Neuronal stem cell (in vitro differentiated cells): Measurements from ENCODE around the gene ADCY6.

Experiments
- DNase-seq: peaks from one replicate; pipeline ENCODE4 v3.0.0-alpha.2; 2013; ENCODE audit warnings: low spot score
- H2AFZ ChIP-seq: one replicate; pipeline ENCODE4 v1.6.1; 2013; ENCODE audit warnings: mild to moderate bottlenecking, low read length, inconsistent platforms
- H2AK5ac ChIP-seq: 2 replicates; pipeline ENCODE4 v1.6.1; 2013; ENCODE audit warnings: low read depth, mild to moderate bottlenecking, inconsistent platforms, low read length, moderate library complexity, mixed read lengths
- H2BK120ac ChIP-seq: 2 replicates; pipeline ENCODE4 v1.6.1; 2013; ENCODE audit warnings: low read depth, mild to moderate bottlenecking, inconsistent platforms, low read length, moderate library complexity, mixed read lengths
- H2BK12ac ChIP-seq: one replicate; pipeline ENCODE4 v1.6.1; 2013; ENCODE audit warnings: low read length, inconsistent platforms
- H2BK15ac ChIP-seq: 2 replicates; pipeline ENCODE4 v1.6.1; 2013; ENCODE audit warnings: mild to moderate bottlenecking, low read length, inconsistent platforms, mixed read lengths
- H2BK5ac ChIP-seq: one replicate; pipeline ENCODE4 v1.6.1; 2013; ENCODE audit warnings: inconsistent platforms, mild to moderate bottlenecking, low read length, moderate library complexity
- H3K14ac ChIP-seq: one replicate; pipeline ENCODE4 v1.6.1; 2013; ENCODE audit warnings: low read length, inconsistent platforms
- H3K18ac ChIP-seq: 2 replicates; pipeline ENCODE4 v1.6.1; 2013; ENCODE audit warnings: low read length, inconsistent platforms
- H3K23ac ChIP-seq: 2 replicates; pipeline ENCODE4 v1.6.1; 2013; ENCODE audit warnings: low read depth, mild to moderate bottlenecking, mixed read lengths, low read length, inconsistent platforms; ENCODE audit not compliant: poor library complexity
- H3K27ac ChIP-seq: replicated peaks from 3 replicates; pipeline ENCODE4 v1.5.1; 2013; ENCODE audit warnings: low read length, inconsistent platforms
- H3K27me3 ChIP-seq, 3 experiments: 2 replicates each; pipeline ENCODE4 v1.6.1; 2013; ENCODE audit warnings: low read length in 3 of 3, mild to moderate bottlenecking in 2 of 3, inconsistent platforms in 1 of 3, low read depth in 1 of 3, mixed read lengths in 1 of 3, moderate library complexity in 1 of 3; ENCODE audit not compliant: control insufficient read depth in 3 of 3, insufficient read depth in 3 of 3
- H3K36me3 ChIP-seq, 2 donors: replicated peaks in 1 of 2; 2 replicates each; pipeline ENCODE4 v1.6.1; 2013; ENCODE audit warnings: low read length in 2 of 2; ENCODE audit not compliant: control insufficient read depth in 2 of 2, insufficient read depth in 2 of 2
- H3K4ac ChIP-seq: 2 replicates; pipeline ENCODE4 v1.6.1; 2013; ENCODE audit warnings: inconsistent platforms, mild to moderate bottlenecking, low read length, moderate library complexity
- H3K4me1 ChIP-seq, 2 donors: 1 replicate in 1 of 2; 2 replicates in 1 of 2; pipeline ENCODE4 v1.6.1; 2013; ENCODE audit warnings: low read length in 2 of 2, low read depth in 1 of 2; ENCODE audit not compliant: control insufficient read depth in 2 of 2, insufficient read depth in 1 of 2
- H3K4me2 ChIP-seq: one replicate; pipeline ENCODE4 v1.6.1; 2013; ENCODE audit warnings: mild to moderate bottlenecking, low read length, inconsistent platforms; ENCODE audit not compliant: insufficient read depth, poor library complexity, severe bottlenecking
- H3K4me3 ChIP-seq, 2 donors: 2 replicates each; pipeline ENCODE4 v1.5.1; 2013; ENCODE audit warnings: low read length in 2 of 2, mild to moderate bottlenecking in 2 of 2, inconsistent platforms in 1 of 2, moderate library complexity in 1 of 2
- H3K79me1 ChIP-seq: one replicate; pipeline ENCODE4 v1.6.1; 2013; ENCODE audit warnings: low read depth, mild to moderate bottlenecking, inconsistent platforms, low read length, moderate library complexity
- H3K9ac ChIP-seq: one replicate; pipeline ENCODE4 v1.6.1; 2013; ENCODE audit warnings: mild to moderate bottlenecking, low read depth, low read length, inconsistent platforms; ENCODE audit not compliant: poor library complexity
- H3K9me3 ChIP-seq, 2 donors: replicated peaks in 1 of 2; 2 replicates each; pipeline versions ENCODE3 to v1.6.1; 2013; ENCODE audit warnings: low read length in 2 of 2, mild to moderate bottlenecking in 2 of 2, inconsistent platforms in 1 of 2, low read depth in 1 of 2, mixed read lengths in 1 of 2, moderate library complexity in 1 of 2; ENCODE audit not compliant: control insufficient read depth in 2 of 2, insufficient read depth in 1 of 2
- H4K8ac ChIP-seq: one replicate; pipeline ENCODE4 v1.6.1; 2013; ENCODE audit warnings: low read depth, mild to moderate bottlenecking, inconsistent platforms, low read length, moderate library complexity
- H4K91ac ChIP-seq: one replicate; pipeline ENCODE4 v1.6.1; 2013; ENCODE audit warnings: low read length, low read depth, mild to moderate bottlenecking, inconsistent platforms; ENCODE audit not compliant: poor library complexity
- WGBS, 2 donors: extraction: QIAGEN DNeasy Blood & Tissue Kit; methylation state at CpG; one replicate each; pipeline ENCODE4 v1.1.7; 2013; ENCODE audit warnings: missing lambda C conversion rate in 2 of 2, mixed read lengths in 1 of 2; ENCODE audit not compliant: insufficient read length in 2 of 2, insufficient replicate concordance in 1 of 2; ENCODE audit errors: extremely low coverage in 2 of 2; 5-methylcytosine and 5-hydroxymethylcytosine counted together

The ADCY6 gene

GRCh38 chr12:48800971-48801370, 12.1 kb upstream of the ADCY6 start:
- Histone ChIP-seq H3K27ac (no peak overlapping the region), H3K23ac (peak overlapping the region; percentile 80), H3K4me1 (no peaks in the 10 kb centered on the region), H4K8ac (no peak overlapping the region), H2BK12ac (no peak overlapping the region), H3K36me3 (no peaks in the 10 kb centered on the region), H2BK120ac (no peak overlapping the region), H2AK5ac (peak overlapping the region; percentile 79), H4K91ac (no peak overlapping the region), H3K79me1 (no peaks in the 10 kb centered on the region), H3K27me3 (peaks cover 0 to 7% (median 0%) of the 10 kb centered on the region in 3 experiments), H3K4me2 (no peak overlapping the region), H2BK5ac (peak overlapping the region; percentile 39), H3K14ac (peak overlapping the region; percentile 47), H3K4ac (no peak overlapping the region), H2AFZ (peak overlapping the region; percentile 24), H3K4me3 (no peak overlapping the region), H3K9me3 (no peaks in the 10 kb centered on the region), H2BK15ac (no peak overlapping the region), H3K9ac (no peak overlapping the region), H3K18ac (peak overlapping the region; percentile 19)
- DNase-seq, result no peak
- no CpG with 5 or more reads among the region's 14 CpGs for WGBS, 2 donors

- Histone ChIP-seq H4K8ac (no peak overlapping the region), H2BK12ac (peak overlapping the region; percentile 89), H2BK15ac (peak overlapping the region; percentile 77), H3K18ac (peak overlapping the region; percentile 35), H3K27me3 (peaks cover 0 to 7% (median 0%) of the 10 kb centered on the region in 3 experiments), H3K14ac (no peak overlapping the region), H3K4ac (no peak overlapping the region), H3K36me3 (no peaks in the 10 kb centered on the region), H3K4me3 (no peak overlapping the region), H3K9ac (peak overlapping the region; percentile 63), H3K27ac (no peak overlapping the region), H3K23ac (peak overlapping the region; percentile 80), H2AFZ (no peak overlapping the region), H3K79me1 (no peaks in the 10 kb centered on the region), H2BK5ac (peak overlapping the region; percentile 39), H2AK5ac (peak overlapping the region; percentile 88), H3K4me2 (no peak overlapping the region), H4K91ac (no peak overlapping the region), H3K4me1 (no peaks in the 10 kb centered on the region), H3K9me3 (no peaks in the 10 kb centered on the region), H2BK120ac (no peak overlapping the region)
- no CpG with 5 or more reads among the region's 14 CpGs for WGBS, 2 donors
- no peak for DNase-seq
Observed at GRCh38 chr12:48800457-48800856, 11.6 kb upstream of the ADCY6 start.

- Histone ChIP-seq H3K4me3 (no peak overlapping the region), H3K9ac (no peak overlapping the region), H4K8ac (no peak overlapping the region), H2BK120ac (no peak overlapping the region), H2BK15ac (no peak overlapping the region), H3K27me3 (peaks cover 0 to 7% (median 0%) of the 10 kb centered on the region in 3 experiments), H3K4me1 (no peaks in the 10 kb centered on the region), H4K91ac (no peak overlapping the region), H3K27ac (no peak overlapping the region), H3K4ac (no peak overlapping the region), H3K36me3 (no peaks in the 10 kb centered on the region), H2BK5ac (no peak overlapping the region), H2AK5ac (no peak overlapping the region), H2AFZ (no peak overlapping the region), H3K79me1 (no peaks in the 10 kb centered on the region), H3K9me3 (no peaks in the 10 kb centered on the region), H3K18ac (no peak overlapping the region), H2BK12ac (no peak overlapping the region), H3K4me2 (no peak overlapping the region), H3K23ac (no peak overlapping the region), H3K14ac (no peak overlapping the region)
- DNase-seq, result no peak
- WGBS, 2 donors, result no CpG with 5 or more reads among the region's 3 CpGs
Observed at GRCh38 chr12:48796976-48797375, 8.1 kb upstream of the ADCY6 start.

GRCh38 chr12:48795550-48796455, 6.9 kb upstream of the ADCY6 start:
- Histone ChIP-seq H3K9ac (no peak overlapping the region), H2AK5ac (no peak overlapping the region), H4K8ac (no peak overlapping the region), H3K4ac (no peak overlapping the region), H2BK120ac (no peak overlapping the region), H3K79me1 (no peaks in the 10 kb centered on the region), H3K27ac (no peak overlapping the region), H4K91ac (no peak overlapping the region), H2BK15ac (no peak overlapping the region), H3K27me3 (peaks cover 0 to 4% (median 0%) of the 10 kb centered on the region in 3 experiments), H3K4me1 (no peaks in the 10 kb centered on the region), H3K18ac (no peak overlapping the region), H3K23ac (no peak overlapping the region), H2AFZ (peak overlapping the region; percentile 77), H3K36me3 (no peaks in the 10 kb centered on the region), H3K9me3 (no peaks in the 10 kb centered on the region), H2BK5ac (no peak overlapping the region), H3K4me3 (no peak overlapping the region), H3K4me2 (peak overlapping the region; percentile 13), H2BK12ac (no peak overlapping the region), H3K14ac (no peak overlapping the region)
- WGBS, 2 donors, result no CpG with 5 or more reads among the region's 12 CpGs
- DNase-seq, result peak; percentile 84
